H9 (cell line): ENCODE data around the gene CD28. TPM values are rescaled to one million over a fixed set of nuclear protein-coding genes. Genes with fewer than 3 reads are reported as not detected.

Experiments
- DNase-seq: peaks from one replicate; pipeline ENCODE4 v3.0.0-alpha.2; 2017
- H2AFZ ChIP-seq: one replicate; pipeline ENCODE4 v1.6.1; 2013; ENCODE audit warnings: mild to moderate bottlenecking, low read length, control low read depth, moderate library complexity
- H2AK5ac ChIP-seq: 2 replicates; pipeline ENCODE4 v1.6.1; 2013; ENCODE audit warnings: low read length, control low read depth, mixed read lengths; ENCODE audit not compliant: insufficient read length
- H2BK120ac ChIP-seq: one replicate; pipeline ENCODE4 v1.6.1; 2013; ENCODE audit warnings: low read depth, mild to moderate bottlenecking, low read length, control low read depth, inconsistent platforms; ENCODE audit not compliant: poor library complexity, severe bottlenecking
- H2BK12ac ChIP-seq: 2 replicates; pipeline ENCODE4 v1.6.1; 2013; ENCODE audit warnings: low read length, control low read depth, mixed read lengths, low read depth; ENCODE audit not compliant: insufficient read length
- H2BK15ac ChIP-seq: 2 replicates; pipeline ENCODE4 v1.6.1; 2013; ENCODE audit warnings: low read depth, low read length, control low read depth
- H2BK20ac ChIP-seq: one replicate; pipeline ENCODE4 v1.6.1; 2013; ENCODE audit warnings: low read depth, mild to moderate bottlenecking, low read length, control low read depth, inconsistent platforms; ENCODE audit not compliant: poor library complexity, severe bottlenecking
- H2BK5ac ChIP-seq: 2 replicates; pipeline ENCODE4 v1.6.1; 2013; ENCODE audit warnings: low read length, control low read depth, mixed read lengths; ENCODE audit not compliant: insufficient read length
- H3K14ac ChIP-seq: 2 replicates; pipeline ENCODE4 v1.6.1; 2013; ENCODE audit warnings: low read length, control low read depth; ENCODE audit not compliant: insufficient read depth
- H3K18ac ChIP-seq: 2 replicates; pipeline ENCODE4 v1.6.1; 2013; ENCODE audit warnings: low read depth, mild to moderate bottlenecking, mixed read lengths, low read length, control low read depth; ENCODE audit not compliant: insufficient read length
- H3K23ac ChIP-seq: 2 replicates; pipeline ENCODE4 v1.6.1; 2013; ENCODE audit warnings: low read length, control low read depth, mixed read lengths, low read depth; ENCODE audit not compliant: insufficient read length
- H3K23me2 ChIP-seq: 2 replicates; pipeline ENCODE4 v1.6.1; 2013; ENCODE audit warnings: low read depth, mild to moderate bottlenecking, mixed read lengths, low read length, control low read depth; ENCODE audit not compliant: insufficient read length, poor library complexity, severe bottlenecking
- H3K27ac ChIP-seq: 2 replicates; pipeline ENCODE4 v1.5.1; 2013; ENCODE audit warnings: low read length, control low read depth, mixed read lengths, low read depth; ENCODE audit not compliant: insufficient read length
- H3K27me3 ChIP-seq: 2 replicates; pipeline ENCODE4 v1.6.1; 2013; ENCODE audit warnings: low read length, control low read depth, inconsistent platforms; ENCODE audit not compliant: insufficient read depth
- H3K4ac ChIP-seq: 2 replicates; pipeline ENCODE4 v1.6.1; 2013; ENCODE audit warnings: low read depth, mild to moderate bottlenecking, control low read depth, inconsistent platforms, low read length, moderate library complexity
- H3K4me1 ChIP-seq: 2 replicates; pipeline ENCODE4 v1.6.1; 2013; ENCODE audit warnings: low read length, control low read depth, inconsistent platforms; ENCODE audit not compliant: insufficient read depth
- H3K4me2 ChIP-seq: 2 replicates; pipeline ENCODE4 v1.6.1; 2013; ENCODE audit warnings: low read length, control low read depth, mixed read lengths; ENCODE audit not compliant: insufficient read length, insufficient read depth
- H3K56ac ChIP-seq: 2 replicates; pipeline ENCODE4 v1.6.1; 2013; ENCODE audit warnings: low read depth, mild to moderate bottlenecking, mixed read lengths, low read length, control low read depth; ENCODE audit not compliant: insufficient read length
- H3K79me1 ChIP-seq: 2 replicates; pipeline ENCODE4 v1.6.1; 2013; ENCODE audit warnings: low read depth, mild to moderate bottlenecking, moderate library complexity, low read length, control low read depth, inconsistent platforms; ENCODE audit not compliant: insufficient read depth, poor library complexity, severe bottlenecking
- H3K79me2 ChIP-seq: 2 replicates; pipeline ENCODE4 v1.6.1; 2013; ENCODE audit warnings: low read length, control low read depth, inconsistent platforms; ENCODE audit not compliant: insufficient read depth
- H3K9ac ChIP-seq: 2 replicates; pipeline ENCODE4 v1.6.1; 2013; ENCODE audit warnings: low read length, control low read depth, mixed read lengths; ENCODE audit not compliant: insufficient read length; ENCODE audit errors: extremely low read depth
- H3K9me3 ChIP-seq: one replicate; pipeline ENCODE4 v1.6.1; 2013; ENCODE audit warnings: low read depth, low read length, inconsistent platforms; ENCODE audit not compliant: control insufficient read depth
- H3T11ph ChIP-seq: one replicate; pipeline ENCODE4 v1.6.1; 2013; ENCODE audit warnings: mild to moderate bottlenecking, low read length, control low read depth, inconsistent platforms
- H4K20me1 ChIP-seq: one replicate; pipeline ENCODE4 v1.6.1; 2013; ENCODE audit not compliant: control insufficient read depth, insufficient read length, insufficient read depth
- H4K5ac ChIP-seq: 2 replicates; pipeline ENCODE4 v1.6.1; 2013; ENCODE audit warnings: low read depth, mild to moderate bottlenecking, mixed read lengths, low read length, control low read depth; ENCODE audit not compliant: insufficient read length
- H4K8ac ChIP-seq: replicated peaks from 2 replicates; pipeline ENCODE4 v1.6.1; 2013; ENCODE audit warnings: low read length, control low read depth, mixed read lengths, low read depth; ENCODE audit not compliant: insufficient read length
- H4K91ac ChIP-seq: 2 replicates; pipeline ENCODE4 v1.6.1; 2013; ENCODE audit warnings: low read depth, mild to moderate bottlenecking, moderate library complexity, mixed read lengths, low read length, control low read depth; ENCODE audit not compliant: insufficient read length
- H3K27ac Mint-ChIP-seq, 3 experiments: 2 replicates in 2 of 3; 3 replicates in 1 of 3; pipeline ENCODE4 v1.8.0; 2020 to 2021; ENCODE audit warnings: mixed read lengths in 3 of 3, mild to moderate bottlenecking in 1 of 3, moderate library complexity in 1 of 3
- H3K27me3 Mint-ChIP-seq: 2 replicates; pipeline ENCODE4 v1.8.0; 2021; ENCODE audit warnings: low read depth, mild to moderate bottlenecking, moderate library complexity, mixed read lengths
- H3K36me3 Mint-ChIP-seq, 3 experiments: 2 replicates in 2 of 3; 3 replicates in 1 of 3; pipeline ENCODE4 v1.8.0; 2020 to 2021; ENCODE audit warnings: low read depth in 3 of 3, mixed read lengths in 3 of 3; ENCODE audit not compliant: insufficient read depth in 1 of 3
- H3K4me1 Mint-ChIP-seq, 2 experiments: 2 replicates each; pipeline ENCODE4 v1.8.0; 2020; ENCODE audit warnings: mixed read lengths in 2 of 2
- H3K4me3 Mint-ChIP-seq, 2 experiments: 2 replicates in 1 of 2; 3 replicates in 1 of 2; pipeline ENCODE4 v1.8.0; 2020 to 2021; ENCODE audit warnings: mild to moderate bottlenecking in 2 of 2, mixed read lengths in 2 of 2, moderate library complexity in 1 of 2
- H3K9me3 Mint-ChIP-seq, 2 experiments: 2 replicates in 1 of 2; 3 replicates in 1 of 2; pipeline ENCODE4 v1.8.0; 2020; ENCODE audit warnings: mild to moderate bottlenecking in 2 of 2, mixed read lengths in 2 of 2, moderate library complexity in 1 of 2
- CTCF ChIP-seq: fragments of 200-600 bp; sonication (generic); conservative IDR thresholded peaks from 3 replicates; pipeline ENCODE4 v1.8.0; 2021; ENCODE audit warnings: antibody characterized with exemption, mild to moderate bottlenecking
- total RNA-seq: library from RNA; stranded (reverse); gene quantifications from 2 replicates; pipeline ENCODE4 v1.2.1, GENCODE V29; 2021

CD28 gene
- total RNA-seq, 1 experiment from 2014 or later, result not detected

DNA sequence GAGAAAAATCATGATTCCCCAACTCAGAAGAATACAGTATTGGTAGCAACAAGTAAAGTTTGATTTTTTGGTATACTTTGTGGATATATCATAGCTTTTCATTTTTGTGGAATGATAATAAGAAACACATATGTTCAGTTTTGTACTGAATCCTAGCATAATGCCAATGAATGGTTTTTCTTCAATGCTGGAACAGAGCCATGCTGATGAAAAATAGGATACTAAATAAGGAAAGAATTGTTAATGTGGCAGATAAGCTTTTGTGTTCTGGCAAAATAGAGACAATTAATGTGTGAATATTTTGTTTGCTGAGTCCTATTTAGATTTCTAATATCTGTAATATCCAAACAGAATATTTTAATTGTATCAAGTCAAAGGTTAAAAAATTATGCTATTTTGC lies 21.9 kb downstream of the CD28 start:
- Mint-ChIP-seq H3K36me3 (peaks cover 0 to 7% (median 0%) of the 10 kb centered on the region in 3 experiments; a peak in 2 of 7 replicates), H3K27me3 (no peaks in the 10 kb centered on the region), H3K4me3 (no peak overlapping the region), H3K9me3 (no peaks in the 10 kb centered on the region; a peak in 1 of 5 replicates), H3K27ac (no peak overlapping the region), H3K4me1 (peaks cover 2 to 5% of the 10 kb centered on the region in 2 experiments; a peak in 3 of 4 replicates)
- no peak overlapping the region for H4K8ac ChIP-seq
- H3K4me2 ChIP-seq, result no peak overlapping the region
- H4K20me1 ChIP-seq, result no peaks in the 10 kb centered on the region
- no peak overlapping the region for H2AFZ ChIP-seq
- H4K91ac ChIP-seq, result no peak overlapping the region
- no peak for DNase-seq
- H3K79me2 ChIP-seq, result no peaks in the 10 kb centered on the region
- no peak overlapping the region for H2BK15ac ChIP-seq
- no peak overlapping the region for H3K14ac ChIP-seq
- H2BK5ac ChIP-seq, result no peak overlapping the region
- no peak overlapping the region for H3T11ph ChIP-seq
- H2BK20ac ChIP-seq, result no peak overlapping the region
- H3K56ac ChIP-seq, result no peak overlapping the region
- H2BK12ac ChIP-seq, result no peak overlapping the region
- no peak overlapping the region for H2BK120ac ChIP-seq
- H3K23ac ChIP-seq, result no peak overlapping the region
- H3K4ac ChIP-seq, result no peak overlapping the region
- H2AK5ac ChIP-seq, result no peak overlapping the region
- no peaks in the 10 kb centered on the region for H3K23me2 ChIP-seq
- H3K79me1 ChIP-seq, result no peaks in the 10 kb centered on the region
- no peak overlapping the region for H3K27ac ChIP-seq
- H3K9ac ChIP-seq, result no peak overlapping the region
- H3K9me3 ChIP-seq, result no peaks in the 10 kb centered on the region
- no peak overlapping the region for H3K18ac ChIP-seq
- no peak for TF ChIP-seq CTCF
- H3K27me3 ChIP-seq, result no peaks in the 10 kb centered on the region
- no peaks in the 10 kb centered on the region for H3K4me1 ChIP-seq
- no peak overlapping the region for H4K5ac ChIP-seq
